ENCODE data around the gene SPIRE1.

DNA sequence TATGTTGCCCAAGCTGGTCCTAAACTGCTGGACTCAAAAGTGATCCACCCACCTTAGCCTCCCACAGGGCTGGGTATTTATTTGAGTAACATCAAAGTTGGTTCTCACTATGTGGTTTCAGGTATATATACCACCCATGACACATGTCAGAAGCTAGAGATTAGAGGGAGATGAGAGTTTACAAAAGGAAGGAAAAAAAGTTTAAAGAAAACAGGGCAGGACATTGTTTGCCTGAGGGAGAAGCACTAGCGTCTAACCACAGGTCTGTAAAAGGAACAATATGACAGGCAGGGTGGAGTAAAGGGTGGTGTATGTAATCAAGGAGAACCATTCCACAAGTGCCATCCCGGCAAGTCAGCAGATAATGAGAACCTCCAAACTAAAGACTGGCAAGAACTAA, 36.1 kb upstream of the SPIRE1 start:
- TF ChIP-seq, protein P1, sequence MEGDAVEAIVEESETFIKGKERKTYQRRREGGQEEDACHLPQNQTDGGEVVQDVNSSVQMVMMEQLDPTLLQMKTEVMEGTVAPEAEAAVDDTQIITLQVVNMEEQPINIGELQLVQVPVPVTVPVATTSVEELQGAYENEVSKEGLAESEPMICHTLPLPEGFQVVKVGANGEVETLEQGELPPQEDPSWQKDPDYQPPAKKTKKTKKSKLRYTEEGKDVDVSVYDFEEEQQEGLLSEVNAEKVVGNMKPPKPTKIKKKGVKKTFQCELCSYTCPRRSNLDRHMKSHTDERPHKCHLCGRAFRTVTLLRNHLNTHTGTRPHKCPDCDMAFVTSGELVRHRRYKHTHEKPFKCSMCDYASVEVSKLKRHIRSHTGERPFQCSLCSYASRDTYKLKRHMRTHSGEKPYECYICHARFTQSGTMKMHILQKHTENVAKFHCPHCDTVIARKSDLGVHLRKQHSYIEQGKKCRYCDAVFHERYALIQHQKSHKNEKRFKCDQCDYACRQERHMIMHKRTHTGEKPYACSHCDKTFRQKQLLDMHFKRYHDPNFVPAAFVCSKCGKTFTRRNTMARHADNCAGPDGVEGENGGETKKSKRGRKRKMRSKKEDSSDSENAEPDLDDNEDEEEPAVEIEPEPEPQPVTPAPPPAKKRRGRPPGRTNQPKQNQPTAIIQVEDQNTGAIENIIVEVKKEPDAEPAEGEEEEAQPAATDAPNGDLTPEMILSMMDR (IDR thresholded peaks at IDR 0.05; ENCODE audit: low read depth, low read length), result no peak
- TF ChIP-seq POLR2A (IDR thresholded peaks at IDR 0.05; ENCODE audit: extremely low read depth, insufficient read length), result no peak
- TF ChIP-seq, protein P2, sequence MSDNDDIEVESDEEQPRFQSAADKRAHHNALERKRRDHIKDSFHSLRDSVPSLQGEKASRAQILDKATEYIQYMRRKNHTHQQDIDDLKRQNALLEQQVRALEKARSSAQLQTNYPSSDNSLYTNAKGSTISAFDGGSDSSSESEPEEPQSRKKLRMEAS (IDR thresholded peaks at IDR 0.05; ENCODE audit: low read depth, low read length), result no peak
- TF ChIP-seq MYC (IDR thresholded peaks at IDR 0.05; ENCODE audit: low read depth, low read length), result no peak

Measured in NB4 (cell line).